AG04450 (cell line): Measurements from ENCODE around the gene PRDM4. TPM values are rescaled to one million over a fixed set of nuclear protein-coding genes. Genes with fewer than 3 reads are reported as not detected.
"Not testable (repeated sequence)": the region's sequence is repeated elsewhere in the genome, so short reads cannot be mapped to it uniquely, and the experiment has no call there.

Experiments
- CTCF ChIA-PET: fragments of 300-600, 350-600 bp; formaldehyde crosslinking; extraction: SDS; loops from one replicate; lab custom pipeline; 2022; ENCODE audit warnings: antibody characterized with exemption, inconsistent platforms; lab: Charles Lee
- POLR2A ChIA-PET: fragments of 350-600 bp; formaldehyde crosslinking; extraction: SDS; loops from one replicate; lab custom pipeline; 2021; ENCODE audit warnings: antibody characterized with exemption, inconsistent platforms; lab: Yijun Ruan, JAX
- DNase-seq: peaks from one replicate; pipeline ENCODE4 v3.0.0-alpha.2; 2011; ENCODE audit warnings: low read depth, low spot score
- H3K27ac ChIP-seq: one replicate; pipeline ENCODE4 v1.5.1; 2012; ENCODE audit warnings: low read depth, low read length, control low read depth
- H3K27me3 ChIP-seq: one replicate; pipeline ENCODE4 v1.6.0; 2012; ENCODE audit warnings: low read length; ENCODE audit not compliant: control insufficient read depth, insufficient read depth
- H3K4me3 ChIP-seq: 2 replicates; pipeline ENCODE4 v1.5.1; 2011; ENCODE audit warnings: mild to moderate bottlenecking, low read depth, low read length, control low read depth
- H3K9me3 ChIP-seq: 2 replicates; pipeline ENCODE4 v1.5.1; 2012; ENCODE audit warnings: low read length; ENCODE audit not compliant: control insufficient read depth, insufficient read depth
- CTCF ChIP-seq: IDR thresholded peaks from 2 replicates; pipeline ENCODE4 v1.5.1; 2011; ENCODE audit warnings: low read depth, low read length, control low read depth, inconsistent platforms
- polyA plus RNA-seq: library from polyadenylated mRNA; depleted of rRNA; stranded (reverse); fragments of >200 nt; gene quantifications from 2 replicates; pipeline ENCODE4 v1.2.3, GENCODE V29; 2011

PRDM4 gene
- polyA plus RNA-seq, 1 experiment: 30.5 TPM

GRCh38 chr12:107704041-107704440 is 56.9 kb downstream of the PRDM4 start:
- no peaks in the 10 kb centered on the region for H3K9me3 ChIP-seq
- CTCF ChIA-PET: interaction anchor here (1.4 kb wide), 1 partner anchor 28 kb away, joined by 4 read pairs; no protein-coding TSS in a partner anchor
- no peak for DNase-seq
- no peaks in the 10 kb centered on the region for H3K27me3 ChIP-seq
- no peak for TF ChIP-seq CTCF
- no peak overlapping the region for H3K4me3 ChIP-seq
- no peak overlapping the region for H3K27ac ChIP-seq
- POLR2A ChIA-PET: no interaction called here

DNA sequence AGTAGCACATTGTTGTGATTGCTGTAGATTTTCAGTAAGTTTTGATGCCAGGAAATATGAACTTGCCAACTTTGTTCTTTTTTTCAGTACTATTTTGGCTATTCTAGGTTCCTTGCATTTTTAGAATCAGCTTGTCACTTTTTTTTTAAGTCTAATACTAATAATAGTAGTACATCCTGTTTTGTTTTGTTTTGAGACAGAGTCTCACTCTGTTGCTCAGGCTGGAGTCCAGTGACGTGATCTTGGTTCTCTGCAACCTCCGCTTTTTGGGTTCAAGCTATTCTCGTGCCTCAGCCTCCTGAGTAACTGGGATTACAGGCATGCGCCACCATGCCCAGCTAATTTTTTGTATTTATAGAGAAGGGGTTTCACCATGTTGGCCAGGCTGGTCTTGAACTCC is 58.8 kb downstream of the PRDM4 start:
- CTCF ChIA-PET: interaction anchor here (1.2 kb wide), 1 partner anchor 26 kb away, joined by 7 read pairs; no protein-coding TSS in a partner anchor
- Histone ChIP-seq H3K27ac (no peak overlapping the region), H3K9me3 (no peaks in the 10 kb centered on the region), H3K4me3 (no peak overlapping the region), H3K27me3 (no peaks in the 10 kb centered on the region)
- POLR2A ChIA-PET: no interaction called here
- TF ChIP-seq CTCF: no peak
- no peak for DNase-seq

GRCh38 chr12:107695772-107696171 is 65.2 kb downstream of the PRDM4 start:
- H3K27me3 ChIP-seq, H3K9me3 ChIP-seq, DNase-seq, H3K27ac ChIP-seq, POLR2A ChIA-PET, H3K4me3 ChIP-seq: not testable (repeated sequence)
- TF ChIP-seq CTCF: peak; percentile 40
- CTCF ChIA-PET: interaction anchor here (0.6 to 3.8 kb wide), 13 partner anchors 11 to 1070 kb away, joined by 3 to 30 read pairs (median 5); no protein-coding TSS in a partner anchor

DNA sequence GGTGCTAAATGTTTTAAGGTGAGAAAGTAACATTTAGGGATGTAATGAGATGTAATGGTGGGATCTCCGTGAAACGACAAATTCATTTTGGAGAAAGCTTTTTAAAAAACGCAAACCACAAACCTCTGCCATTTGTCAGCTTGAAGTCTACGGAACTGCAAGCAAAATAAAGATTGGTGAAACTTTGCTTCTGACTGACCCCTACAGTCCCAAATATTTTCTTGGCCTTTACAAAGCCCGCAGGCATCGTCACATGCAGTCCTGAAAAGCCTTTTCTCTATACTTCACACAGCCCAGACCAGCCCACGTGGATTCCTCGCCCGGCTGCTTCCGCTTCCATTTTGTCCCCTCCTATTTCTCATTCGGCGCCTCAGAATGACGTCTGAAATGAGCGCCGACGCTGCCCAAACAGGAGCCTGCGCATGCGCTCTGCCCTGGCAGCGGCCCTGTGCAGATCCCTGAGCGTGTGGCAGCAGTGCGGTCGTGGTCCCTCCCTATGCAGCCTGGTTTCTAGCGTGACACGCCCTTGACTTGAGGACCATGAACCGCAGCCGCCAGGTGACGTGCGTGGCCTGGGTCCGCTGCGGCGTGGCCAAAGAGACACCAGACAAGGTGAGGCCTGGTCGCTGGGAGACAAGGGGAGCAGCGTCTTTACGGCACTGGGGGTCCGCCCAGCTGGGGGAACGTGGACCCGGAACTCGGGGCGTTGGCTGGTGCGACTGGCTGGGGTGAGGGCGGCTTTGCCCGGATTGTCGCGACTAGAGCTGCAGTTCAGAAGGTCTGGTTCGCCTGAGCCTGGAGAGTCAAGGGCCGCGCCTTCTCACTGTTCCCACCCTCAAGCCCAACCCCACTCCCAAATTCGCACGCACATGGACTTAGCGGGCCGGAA is 75.3 kb downstream of the PRDM4 start, which contains the start of gene PWP1:
PWP1 (plus strand) TSS at position 440 of the 889 bp plus-strand sequence; CDS start at position 541, 101 bp downstream.
- POLR2A ChIA-PET: interaction anchor here (0.7 kb wide), 1 partner anchor 34 kb away, joined by 4 read pairs; no protein-coding TSS in a partner anchor
- H3K27ac ChIP-seq: peak within 1 kb of the TSS; percentile 47

More for the DNA sequence above, 75.3 kb downstream of the PRDM4 start, which contains the start of gene PWP1:
- Histone ChIP-seq H3K27me3 (no peaks in the 10 kb centered on the region), H3K9me3 (no peaks in the 10 kb centered on the region; the same call in 1 of the 2 replicates), H3K4me3 (peak within 1 kb of the TSS; percentile 98)
- TF ChIP-seq CTCF: no peak
- CTCF ChIA-PET: interaction anchor here (0.6 to 1.8 kb wide), 3 partner anchors 9 to 200 kb away, joined by 3 to 17 read pairs (median 4); no protein-coding TSS in a partner anchor
- peak; percentile 84 for DNase-seq
